IPS DF 6.9 (cell line): Measurements from ENCODE around the gene FARSB.

Experiments used
- DNase-seq: peaks from one replicate; pipeline ENCODE4 v3.0.0-alpha.2; 2013; ENCODE audit warnings: low read depth, low spot score
- H3K27ac ChIP-seq: one replicate; pipeline ENCODE4 v1.5.1; 2013; ENCODE audit warnings: low read length, control low read depth
- H3K27me3 ChIP-seq: 2 replicates; pipeline ENCODE4 v1.6.1; 2013; ENCODE audit warnings: mild to moderate bottlenecking, low read length; ENCODE audit not compliant: control insufficient read depth, insufficient read depth
- H3K36me3 ChIP-seq: 2 replicates; pipeline ENCODE4 v1.6.1; 2013; ENCODE audit warnings: low read length; ENCODE audit not compliant: control insufficient read depth, insufficient read depth
- H3K4me1 ChIP-seq: 2 replicates; pipeline ENCODE4 v1.6.1; 2013; ENCODE audit warnings: low read length; ENCODE audit not compliant: control insufficient read depth, insufficient read depth
- H3K4me3 ChIP-seq: 2 replicates; pipeline ENCODE4 v1.5.1; 2013; ENCODE audit warnings: mild to moderate bottlenecking, low read length
- H3K9me3 ChIP-seq: 2 replicates; pipeline ENCODE4 v1.6.1; 2013; ENCODE audit warnings: low read length, inconsistent platforms; ENCODE audit not compliant: control insufficient read depth, insufficient read depth
- WGBS: extraction: QIAGEN DNeasy Blood & Tissue Kit; methylation state at CpG from one replicate; pipeline ENCODE4 v1.1.7; 2013; ENCODE audit warnings: mixed read lengths, missing lambda C conversion rate; ENCODE audit not compliant: insufficient read length, insufficient coverage; 5-methylcytosine and 5-hydroxymethylcytosine counted together

Gene FARSB

DNA sequence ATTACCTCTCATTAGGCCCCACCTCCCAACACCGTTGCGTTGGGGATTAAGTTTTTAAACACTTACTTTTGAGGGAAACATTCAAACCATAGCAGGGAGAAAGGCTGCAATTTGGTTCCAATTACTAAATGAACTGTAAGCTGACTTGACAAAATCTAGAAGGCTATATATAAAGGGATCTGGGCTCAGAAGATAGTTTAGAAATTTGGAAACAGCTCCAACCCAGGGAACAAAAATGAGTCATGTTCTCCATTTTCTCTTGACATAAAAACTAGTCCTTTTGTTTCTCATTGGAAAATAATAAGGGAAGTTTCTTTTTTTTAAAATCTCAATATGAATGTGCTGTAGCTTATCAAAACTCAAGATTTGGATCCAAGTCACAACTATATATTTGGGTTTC lies 33.0 kb upstream of the FARSB start:
- Histone ChIP-seq H3K27me3 (no peaks in the 10 kb centered on the region), H3K9me3 (no peaks in the 10 kb centered on the region), H3K4me3 (no peak overlapping the region), H3K4me1 (no peaks in the 10 kb centered on the region), H3K27ac (no peak overlapping the region), H3K36me3 (no peaks in the 10 kb centered on the region)
- WGBS = no CpG with 5 or more reads among the region's 2 CpGs
- DNase-seq = no peak

DNA sequence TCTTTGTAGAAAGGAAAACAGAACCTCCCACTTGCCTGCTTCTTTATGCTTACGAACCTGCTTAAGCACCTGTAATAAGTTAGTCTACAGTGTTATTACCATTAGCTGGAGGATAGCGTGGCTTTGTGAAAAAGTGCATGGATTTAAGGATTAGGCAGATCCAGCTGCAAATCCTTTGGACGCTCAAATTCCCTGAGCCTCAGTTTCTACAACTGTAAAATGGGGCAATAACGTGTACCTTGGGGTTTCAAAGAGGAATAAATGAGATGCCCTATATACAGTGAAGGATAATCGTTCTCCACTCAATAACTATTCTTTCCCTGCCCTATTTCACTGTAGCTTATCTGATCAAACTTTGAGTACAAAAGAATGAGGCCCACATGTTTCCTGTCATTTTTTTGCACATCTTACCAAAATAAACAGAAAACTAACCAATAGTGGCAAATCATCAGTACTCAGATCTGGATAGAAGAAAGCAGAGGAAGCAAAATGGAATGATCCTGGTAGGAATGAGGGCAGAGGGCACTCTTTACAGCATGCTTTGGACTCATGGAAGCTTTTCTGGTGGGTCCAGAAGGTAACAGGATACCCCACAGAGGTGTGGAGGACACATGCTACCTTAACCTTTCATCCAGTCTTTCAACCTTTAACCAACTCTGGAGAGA lies 30.3 kb upstream of the FARSB start:
- Histone ChIP-seq H3K27ac (no peak overlapping the region), H3K27me3 (no peaks in the 10 kb centered on the region), H3K4me1 (no peaks in the 10 kb centered on the region), H3K9me3 (no peaks in the 10 kb centered on the region), H3K36me3 (no peaks in the 10 kb centered on the region), H3K4me3 (no peak overlapping the region)
- WGBS = no CpG with 5 or more reads among the region's 5 CpGs
- no peak for DNase-seq

DNA sequence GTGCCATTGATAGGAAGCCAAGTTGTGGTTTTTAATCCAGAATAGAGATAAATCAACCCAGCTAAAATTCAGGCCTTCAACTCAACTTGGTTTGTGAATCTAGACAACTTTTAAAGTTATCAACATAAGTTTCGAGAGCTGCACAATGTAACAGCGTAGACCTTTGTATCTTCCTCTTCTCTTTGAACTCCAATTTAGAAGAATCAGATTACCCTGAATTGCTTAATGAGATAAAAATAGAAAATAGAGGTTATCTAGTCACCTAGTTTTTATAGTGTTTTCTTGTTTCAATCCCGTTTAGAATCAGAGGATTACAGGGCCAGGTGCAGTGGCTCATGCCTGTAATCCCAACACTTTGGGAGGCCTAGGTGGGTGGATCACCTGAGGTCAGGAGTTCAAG lies 27.9 kb upstream of the FARSB start:
- H3K36me3 ChIP-seq = no peaks in the 10 kb centered on the region
- no peak overlapping the region for H3K27ac ChIP-seq
- no peaks in the 10 kb centered on the region for H3K27me3 ChIP-seq
- no peak for DNase-seq
- no peaks in the 10 kb centered on the region for H3K4me1 ChIP-seq
- no peak overlapping the region for H3K4me3 ChIP-seq
- no CpG with 5 or more reads among the region's 3 CpGs for WGBS
- H3K9me3 ChIP-seq = no peaks in the 10 kb centered on the region

DNA sequence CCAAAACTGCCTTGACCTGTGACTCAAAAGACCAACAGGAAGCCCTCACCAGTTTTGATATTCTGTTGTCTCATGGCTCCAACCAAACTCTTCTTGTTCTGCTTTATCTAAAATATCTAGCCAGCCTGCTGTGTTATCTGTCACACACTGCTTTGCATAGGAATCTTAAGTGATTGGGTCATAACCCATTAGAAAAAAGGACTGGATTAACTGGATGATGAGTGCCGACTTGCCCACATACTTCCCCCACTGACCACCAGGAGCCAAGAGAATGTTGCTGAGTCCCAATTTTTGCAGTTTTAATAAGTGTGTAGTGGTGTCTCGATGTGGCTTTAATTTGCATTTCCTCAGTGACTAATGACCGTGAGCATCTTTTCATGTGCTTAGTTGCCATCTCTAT lies 22.1 kb upstream of the FARSB start:
- H3K4me1 ChIP-seq = no peaks in the 10 kb centered on the region
- no peak overlapping the region for H3K27ac ChIP-seq
- no peak for DNase-seq
- H3K36me3 ChIP-seq = no peaks in the 10 kb centered on the region
- no peaks in the 10 kb centered on the region for H3K27me3 ChIP-seq
- no peaks in the 10 kb centered on the region for H3K9me3 ChIP-seq
- no peak overlapping the region for H3K4me3 ChIP-seq
- no CpG with 5 or more reads among the region's 3 CpGs for WGBS

DNA sequence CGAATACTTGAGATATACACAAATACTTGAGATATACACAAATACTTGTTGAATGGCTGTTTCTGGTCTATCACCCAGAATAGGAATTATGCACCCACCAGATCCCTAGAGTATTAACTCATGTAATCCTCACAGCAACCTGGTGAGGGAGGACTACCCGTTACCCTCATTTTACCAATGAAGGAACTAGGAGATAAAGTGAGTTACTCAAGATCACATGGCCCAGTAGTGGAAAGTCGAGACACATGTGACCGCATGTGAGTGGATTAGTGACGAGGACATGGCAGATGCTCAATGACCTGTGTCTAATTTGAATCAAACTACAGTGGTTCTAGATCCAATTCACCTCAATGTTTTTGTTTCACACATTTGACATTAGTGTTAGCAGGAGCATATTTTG lies 18.0 kb upstream of the FARSB start:
- WGBS = no CpG with 5 or more reads among the region's 5 CpGs

DNA sequence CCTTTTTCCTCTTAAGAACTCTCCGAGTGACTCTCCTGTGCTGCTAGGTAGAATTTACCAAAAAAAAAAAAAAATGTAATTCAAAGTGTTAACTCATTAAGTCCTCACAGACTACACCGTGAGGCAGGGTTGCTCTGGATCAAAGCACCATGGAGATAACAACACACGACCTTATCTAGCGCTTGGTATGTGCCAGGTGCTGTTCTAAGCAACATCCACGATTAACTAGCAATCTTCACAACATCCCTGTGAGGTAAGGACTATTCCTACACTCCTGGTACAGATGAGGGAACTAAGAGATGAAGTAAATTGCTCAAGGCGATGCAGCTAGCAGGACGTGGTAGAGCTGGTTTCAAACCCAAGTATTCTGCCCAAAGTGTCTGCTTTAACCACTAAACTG lies 17.4 kb upstream of the FARSB start:
- Histone ChIP-seq H3K9me3 (no peaks in the 10 kb centered on the region), H3K4me3 (no peak overlapping the region), H3K27ac (no peak overlapping the region), H3K36me3 (no peaks in the 10 kb centered on the region), H3K27me3 (peaks cover 1% of the 10 kb centered on the region), H3K4me1 (no peaks in the 10 kb centered on the region; the same call in none of the 2 replicates)
- no peak for DNase-seq
- no CpG with 5 or more reads among the region's 7 CpGs for WGBS

More for the DNA sequence above, 18.0 kb upstream of the FARSB start:
- Histone ChIP-seq H3K27me3 (peaks cover 1% of the 10 kb centered on the region), H3K27ac (no peak overlapping the region), H3K9me3 (no peaks in the 10 kb centered on the region), H3K36me3 (no peaks in the 10 kb centered on the region), H3K4me3 (no peak overlapping the region), H3K4me1 (no peaks in the 10 kb centered on the region; the same call in none of the 2 replicates)
- DNase-seq = no peak

DNA sequence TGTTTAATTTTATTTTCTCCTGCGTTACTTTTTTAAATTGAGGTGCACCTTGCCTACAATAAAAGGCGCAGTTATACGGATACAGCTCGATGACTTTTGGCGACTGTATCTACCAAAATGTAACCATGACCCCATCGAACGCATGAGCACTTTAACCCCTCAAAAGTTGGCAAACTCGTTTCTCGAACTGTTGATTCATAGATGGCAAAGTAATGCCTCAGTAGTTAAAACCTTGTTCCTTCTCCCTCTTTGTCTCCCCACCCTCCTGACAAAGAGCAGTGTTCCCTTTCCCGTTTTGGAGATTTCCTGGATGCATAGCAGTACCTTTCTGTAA lies 16.1 kb upstream of the FARSB start:
- Histone ChIP-seq H3K4me1 (no peaks in the 10 kb centered on the region; the same call in none of the 2 replicates), H3K27me3 (peaks cover 1% of the 10 kb centered on the region), H3K9me3 (no peaks in the 10 kb centered on the region), H3K27ac (no peak overlapping the region), H3K4me3 (peak overlapping the region; percentile 65; the same call in 1 of the 2 replicates), H3K36me3 (no peaks in the 10 kb centered on the region)
- no CpG with 5 or more reads among the region's 10 CpGs for WGBS
- no peak for DNase-seq

DNA sequence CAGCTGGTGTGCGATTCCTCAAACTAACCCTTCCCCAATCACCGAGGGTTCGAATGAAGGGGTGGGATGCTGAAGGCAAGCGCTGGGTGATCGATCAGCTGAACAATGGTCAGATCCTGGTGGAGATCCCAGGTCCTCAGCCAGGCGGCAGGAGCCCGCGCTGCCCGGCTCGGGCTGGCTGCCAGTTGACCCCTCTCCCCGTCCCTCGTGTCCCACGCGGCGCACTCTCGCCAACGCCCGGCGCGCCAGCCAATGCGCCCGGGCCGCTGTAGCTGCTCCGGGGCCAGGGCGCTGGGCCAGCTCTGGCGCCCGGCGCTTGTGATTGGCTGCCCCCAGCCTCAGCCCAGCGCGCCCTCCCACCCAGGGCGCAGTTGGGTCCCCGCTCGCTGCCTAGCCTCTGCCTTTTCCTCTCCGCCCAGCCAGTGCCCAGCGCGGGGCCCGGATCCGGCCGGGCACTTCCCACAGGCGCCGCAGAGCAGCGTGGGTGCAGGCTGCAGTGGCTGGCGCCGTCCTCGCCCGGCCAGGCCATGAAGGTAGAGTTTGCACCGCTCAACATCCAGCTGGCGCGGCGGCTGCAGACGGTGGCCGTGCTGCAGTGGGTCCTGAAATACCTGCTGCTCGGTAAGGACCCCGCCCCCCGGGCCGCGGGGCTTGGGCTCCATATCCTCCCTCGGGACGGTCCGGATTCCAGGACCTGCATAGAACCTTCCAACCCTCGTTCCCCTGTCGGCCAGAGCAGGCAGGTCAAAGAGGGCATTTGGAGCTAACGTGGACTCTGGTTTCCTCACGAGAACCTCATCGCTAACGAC lies 15.6 kb upstream of the FARSB start, which contains the start of gene MOGAT1:
MOGAT1 (plus strand) TSS at position 400 of the 809 bp plus-strand sequence; CDS start at position 528, 128 bp downstream.
- peak; percentile 50 for DNase-seq
- Histone ChIP-seq H3K4me3 (peak within 1 kb of the TSS; percentile 65; the same call in 1 of the 2 replicates), H3K27ac (no peak within 1 kb of the TSS), H3K36me3 (no peaks in the 10 kb centered on the region), H3K4me1 (no peaks in the 10 kb centered on the region; the same call in none of the 2 replicates), H3K9me3 (no peaks in the 10 kb centered on the region), H3K27me3 (peaks cover 1% of the 10 kb centered on the region)
- WGBS = no CpG with 5 or more reads among the region's 66 CpGs

DNA sequence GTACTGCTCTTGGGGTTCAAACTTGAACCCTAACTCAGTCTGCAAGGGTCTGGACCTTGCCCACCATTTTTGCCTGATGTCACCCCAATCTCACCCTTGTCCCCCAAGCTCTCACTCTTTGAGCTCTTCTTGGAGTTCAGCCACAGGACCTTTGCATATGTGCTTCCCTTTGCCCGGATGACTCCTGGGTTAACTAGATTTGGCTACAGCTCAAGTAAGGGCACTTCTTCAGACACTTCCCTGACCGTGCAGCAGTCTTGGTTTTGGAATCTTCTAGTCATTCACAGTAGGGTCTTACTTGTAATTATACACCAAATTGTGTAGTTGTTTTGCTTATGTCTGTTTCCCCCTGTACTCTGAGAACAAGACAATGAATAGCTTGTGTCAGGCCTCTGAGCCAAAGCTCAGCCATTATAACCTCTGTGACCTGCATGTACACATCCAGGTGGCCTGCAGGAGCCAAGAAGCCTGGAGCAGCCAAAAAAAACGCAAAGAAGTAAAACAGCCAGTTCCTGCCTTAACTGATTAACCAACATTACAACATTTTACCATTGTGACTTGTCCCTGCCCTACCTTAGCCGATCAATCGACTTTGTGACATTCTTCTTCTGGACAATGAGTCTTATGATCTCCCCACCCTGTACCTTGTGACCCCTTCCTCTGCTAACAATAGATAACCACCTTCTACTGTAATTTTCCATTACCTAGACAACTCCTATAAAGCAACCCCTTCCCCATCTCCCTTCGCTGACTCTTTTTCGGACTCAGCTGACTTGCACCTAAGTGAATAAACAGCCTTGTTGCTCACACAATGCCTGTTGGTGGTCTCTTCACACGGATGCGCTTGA lies 14.5 kb upstream of the FARSB start:
- no peaks in the 10 kb centered on the region for H3K9me3 ChIP-seq
- H3K4me1 ChIP-seq = no peaks in the 10 kb centered on the region; the same call in none of the 2 replicates
- no peaks in the 10 kb centered on the region for H3K36me3 ChIP-seq
- H3K27ac ChIP-seq = no peak overlapping the region
- DNase-seq = no peak
- H3K27me3 ChIP-seq = peaks cover 1% of the 10 kb centered on the region
- no peak overlapping the region; the same call in 1 of the 2 replicates for H3K4me3 ChIP-seq
- no CpG with 5 or more reads among the region's 9 CpGs for WGBS

DNA sequence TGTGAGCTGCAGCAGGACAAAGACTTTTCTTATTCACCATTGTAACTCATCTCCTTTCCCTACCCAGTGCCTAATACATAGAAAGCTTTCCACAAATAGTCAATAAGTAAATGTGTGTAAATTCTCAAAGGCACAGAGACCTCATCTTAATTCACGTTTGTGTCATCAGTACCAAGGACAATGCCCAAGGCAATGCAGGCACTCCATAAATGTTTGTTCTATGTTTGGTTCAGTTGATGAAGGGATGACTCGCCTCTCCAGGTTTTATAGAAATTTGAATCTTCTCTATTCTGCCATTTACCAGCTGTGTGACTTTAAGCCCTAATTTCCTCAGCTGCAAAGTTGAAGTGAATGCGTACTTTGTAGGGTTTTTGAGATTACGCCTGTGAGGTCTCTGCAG lies 13.5 kb upstream of the FARSB start:
- no peak overlapping the region for H3K4me3 ChIP-seq
- H3K36me3 ChIP-seq = no peaks in the 10 kb centered on the region
- no peaks in the 10 kb centered on the region for H3K9me3 ChIP-seq
- no peak for DNase-seq
- no peaks in the 10 kb centered on the region; the same call in none of the 2 replicates for H3K4me1 ChIP-seq
- no peak overlapping the region for H3K27ac ChIP-seq
- H3K27me3 ChIP-seq = peaks cover 1% of the 10 kb centered on the region
- no CpG with 5 or more reads among the region's 4 CpGs for WGBS
